ENCODE measurements around the gene CCAR1.
"Not testable (repeated sequence)": the region's sequence is repeated elsewhere in the genome, so short reads cannot be mapped to it uniquely, and the experiment has no call there.

CCAR1 gene

DNA sequence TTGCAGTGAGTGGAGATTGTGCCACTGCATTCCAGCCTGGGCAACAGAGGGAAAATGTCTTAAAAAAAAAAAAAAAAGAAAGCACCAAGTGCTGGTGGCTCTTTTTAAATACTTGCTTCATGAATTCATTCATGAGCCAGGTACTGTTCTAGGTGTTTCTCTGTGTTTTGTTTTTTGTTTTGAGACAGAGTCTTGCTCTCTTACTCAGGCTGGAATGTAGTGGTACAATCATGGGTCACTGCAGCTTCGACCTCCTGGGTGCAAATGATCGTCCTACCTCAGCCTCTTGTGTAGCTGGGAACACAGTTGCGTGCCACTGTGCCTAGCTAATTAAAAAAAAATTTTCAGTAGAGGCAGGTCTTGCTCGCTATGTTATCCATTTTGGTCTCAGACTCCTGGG lies 111.6 kb downstream of the CCAR1 start:
- POLR2A ChIA-PET: no interaction called here

DNA sequence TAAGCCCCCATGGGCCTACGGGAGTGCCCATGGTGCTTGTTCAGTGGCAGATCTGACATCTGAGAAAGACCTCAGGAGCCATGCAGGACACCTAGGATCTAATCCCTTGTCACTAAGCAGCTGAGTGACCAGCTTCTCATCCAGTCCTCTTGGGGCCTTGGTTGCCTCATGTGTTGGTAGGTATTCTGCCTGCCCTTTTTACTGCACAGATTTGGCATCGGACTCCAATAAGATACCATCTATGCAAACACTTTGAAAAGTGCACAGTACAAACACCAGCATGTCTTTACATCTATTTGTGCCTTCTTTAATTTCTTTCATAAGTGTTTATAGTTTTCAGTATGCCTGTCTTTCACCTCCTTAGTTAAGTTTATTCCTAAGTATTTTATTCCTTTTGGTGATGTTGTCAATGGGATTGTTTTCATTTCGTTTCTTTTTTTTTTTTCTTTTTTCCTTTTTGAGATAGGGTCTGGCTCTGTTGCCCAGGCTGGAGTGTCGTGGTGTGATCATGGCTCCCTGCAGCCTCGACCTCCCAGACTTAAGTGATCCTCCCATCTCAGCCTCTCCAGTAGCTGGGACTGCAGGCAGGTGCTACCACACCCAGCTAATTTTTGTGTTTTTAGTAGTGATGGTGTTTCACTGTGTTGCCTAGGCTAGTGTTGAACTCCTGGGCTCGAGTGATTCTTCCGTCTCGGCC lies 116.7 kb downstream of the CCAR1 start:
- CTCF ChIA-PET: interaction anchor here (1.7 to 1.8 kb wide), 2 partner anchors 10 to 12 kb away, joined by 4 to 6 read pairs; no protein-coding TSS in a partner anchor

More for the DNA sequence above, 111.6 kb downstream of the CCAR1 start:
- TF ChIP-seq, protein P1, sequence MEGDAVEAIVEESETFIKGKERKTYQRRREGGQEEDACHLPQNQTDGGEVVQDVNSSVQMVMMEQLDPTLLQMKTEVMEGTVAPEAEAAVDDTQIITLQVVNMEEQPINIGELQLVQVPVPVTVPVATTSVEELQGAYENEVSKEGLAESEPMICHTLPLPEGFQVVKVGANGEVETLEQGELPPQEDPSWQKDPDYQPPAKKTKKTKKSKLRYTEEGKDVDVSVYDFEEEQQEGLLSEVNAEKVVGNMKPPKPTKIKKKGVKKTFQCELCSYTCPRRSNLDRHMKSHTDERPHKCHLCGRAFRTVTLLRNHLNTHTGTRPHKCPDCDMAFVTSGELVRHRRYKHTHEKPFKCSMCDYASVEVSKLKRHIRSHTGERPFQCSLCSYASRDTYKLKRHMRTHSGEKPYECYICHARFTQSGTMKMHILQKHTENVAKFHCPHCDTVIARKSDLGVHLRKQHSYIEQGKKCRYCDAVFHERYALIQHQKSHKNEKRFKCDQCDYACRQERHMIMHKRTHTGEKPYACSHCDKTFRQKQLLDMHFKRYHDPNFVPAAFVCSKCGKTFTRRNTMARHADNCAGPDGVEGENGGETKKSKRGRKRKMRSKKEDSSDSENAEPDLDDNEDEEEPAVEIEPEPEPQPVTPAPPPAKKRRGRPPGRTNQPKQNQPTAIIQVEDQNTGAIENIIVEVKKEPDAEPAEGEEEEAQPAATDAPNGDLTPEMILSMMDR (IDR thresholded peaks at IDR 0.05; ENCODE audit: control extremely low read depth, extremely low read depth, low read depth, missing control alignments): no peak
- DNase-seq (ENCODE audit: extremely low spot score): no peak
- CTCF ChIA-PET: interaction anchor here (1.3 kb wide), 1 partner anchor 282 kb away, joined by 3 read pairs; no protein-coding TSS in a partner anchor

DNA sequence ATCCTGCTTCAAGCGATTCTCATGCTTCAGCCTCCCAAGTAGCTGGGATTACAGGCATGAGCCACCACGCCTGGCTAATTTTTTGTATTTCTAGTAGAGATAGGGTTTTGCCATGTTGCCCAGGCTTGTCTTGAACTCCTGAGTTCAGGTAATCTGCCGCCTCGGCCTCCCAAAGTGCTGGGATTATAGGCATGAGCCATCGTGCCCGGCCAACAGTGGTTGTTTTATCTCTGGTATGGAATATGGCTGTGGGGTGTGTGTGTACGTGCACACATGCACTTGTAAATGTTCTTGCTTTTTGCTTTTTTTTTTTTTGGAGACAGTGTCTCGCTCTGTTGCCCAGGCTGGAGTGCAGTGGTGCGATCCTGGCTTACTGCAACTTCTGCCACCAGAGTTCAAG lies 119.6 kb downstream of the CCAR1 start:
- CTCF ChIA-PET; POLR2A ChIA-PET; DNase-seq (ENCODE audit: extremely low spot score): not testable (repeated sequence)

More for the DNA sequence above, 116.7 kb downstream of the CCAR1 start:
- POLR2A ChIA-PET: no interaction called here
- TF ChIP-seq, protein P1 (IDR thresholded peaks at IDR 0.05; ENCODE audit: control extremely low read depth, extremely low read depth, low read depth, missing control alignments): no peak
- DNase-seq (ENCODE audit: extremely low spot score): no peak
